Breast epithelium (tissue), 3 donors: ENCODE measurements around the gene HSPA1A.
A peak's percentile ranks its signal among the peaks of the same experiment; 100 is the strongest.

ENCODE experiments used
- POLR2A ChIP-seq: fragments of 450-650 bp; IDR thresholded peaks from one replicate; pipeline ENCODE4 v1.6.1; 2016; ENCODE audit warnings: antibody characterized with exemption, mild to moderate bottlenecking, moderate library complexity
- POLR2AphosphoS5 ChIP-seq, 3 donors: sonication (generic); formaldehyde crosslinking; IDR thresholded peaks; one replicate each; pipeline ENCODE4 v1.6.1; 2017; ENCODE audit warnings: antibody characterized with exemption in 3 of 3
- TF ChIP-seq, protein P1 (sequence below), 3 donors: fragments of 450-650 bp; IDR thresholded peaks; one replicate each; pipeline ENCODE4 v1.5.1; 2016 to 2017; ENCODE audit warnings: antibody characterized with exemption in 3 of 3, mild to moderate bottlenecking in 3 of 3, moderate library complexity in 3 of 3

DNA sequence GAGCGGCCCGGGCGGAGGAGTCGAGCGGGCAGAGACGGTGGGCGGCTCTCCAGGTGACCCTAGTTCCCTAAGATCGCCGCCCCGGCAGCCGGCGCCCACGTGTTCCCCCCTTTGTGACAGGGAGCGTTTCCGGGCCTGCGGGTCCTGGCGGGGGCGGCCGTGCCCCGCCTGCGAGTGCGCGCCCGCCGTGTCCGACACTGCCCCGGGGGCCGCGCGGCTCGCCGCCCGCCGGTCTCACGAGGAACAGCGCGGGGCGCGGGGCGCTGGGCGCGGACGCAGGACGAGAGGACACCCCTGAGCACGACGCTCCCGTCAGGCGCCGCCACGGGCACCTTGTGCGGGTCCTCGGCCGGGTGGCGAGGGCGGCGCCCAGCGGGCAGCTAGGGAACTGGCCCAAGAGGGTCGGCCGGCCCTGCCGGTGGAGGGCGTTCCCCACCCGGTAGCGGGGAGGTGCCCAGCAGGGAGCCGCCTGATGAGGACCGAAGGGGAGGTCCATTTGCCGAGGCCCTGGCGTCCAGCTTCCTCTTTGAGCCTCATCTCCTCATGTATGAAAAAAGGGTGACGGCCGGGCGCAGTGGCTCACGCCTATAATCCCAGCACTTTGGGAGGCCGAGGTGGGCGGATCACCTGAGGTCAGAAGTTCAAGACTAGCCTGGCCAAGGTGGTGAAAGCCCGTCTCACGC is 19.6 kb upstream of the HSPA1A start, which contains the start of gene VARS1:
- TF ChIP-seq POLR2A: no peak
- TF ChIP-seq, protein P1, sequence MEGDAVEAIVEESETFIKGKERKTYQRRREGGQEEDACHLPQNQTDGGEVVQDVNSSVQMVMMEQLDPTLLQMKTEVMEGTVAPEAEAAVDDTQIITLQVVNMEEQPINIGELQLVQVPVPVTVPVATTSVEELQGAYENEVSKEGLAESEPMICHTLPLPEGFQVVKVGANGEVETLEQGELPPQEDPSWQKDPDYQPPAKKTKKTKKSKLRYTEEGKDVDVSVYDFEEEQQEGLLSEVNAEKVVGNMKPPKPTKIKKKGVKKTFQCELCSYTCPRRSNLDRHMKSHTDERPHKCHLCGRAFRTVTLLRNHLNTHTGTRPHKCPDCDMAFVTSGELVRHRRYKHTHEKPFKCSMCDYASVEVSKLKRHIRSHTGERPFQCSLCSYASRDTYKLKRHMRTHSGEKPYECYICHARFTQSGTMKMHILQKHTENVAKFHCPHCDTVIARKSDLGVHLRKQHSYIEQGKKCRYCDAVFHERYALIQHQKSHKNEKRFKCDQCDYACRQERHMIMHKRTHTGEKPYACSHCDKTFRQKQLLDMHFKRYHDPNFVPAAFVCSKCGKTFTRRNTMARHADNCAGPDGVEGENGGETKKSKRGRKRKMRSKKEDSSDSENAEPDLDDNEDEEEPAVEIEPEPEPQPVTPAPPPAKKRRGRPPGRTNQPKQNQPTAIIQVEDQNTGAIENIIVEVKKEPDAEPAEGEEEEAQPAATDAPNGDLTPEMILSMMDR (IDR thresholded peaks at IDR 0.05): peak; percentile 68 to 97 (median 83)
- peak in 2 of 3 donors; percentile 35 to 45 for TF ChIP-seq POLR2AphosphoS5 (IDR thresholded peaks at IDR 0.05)
